ENCODE data around the gene NCKAP1.

The NCKAP1 gene

DNA sequence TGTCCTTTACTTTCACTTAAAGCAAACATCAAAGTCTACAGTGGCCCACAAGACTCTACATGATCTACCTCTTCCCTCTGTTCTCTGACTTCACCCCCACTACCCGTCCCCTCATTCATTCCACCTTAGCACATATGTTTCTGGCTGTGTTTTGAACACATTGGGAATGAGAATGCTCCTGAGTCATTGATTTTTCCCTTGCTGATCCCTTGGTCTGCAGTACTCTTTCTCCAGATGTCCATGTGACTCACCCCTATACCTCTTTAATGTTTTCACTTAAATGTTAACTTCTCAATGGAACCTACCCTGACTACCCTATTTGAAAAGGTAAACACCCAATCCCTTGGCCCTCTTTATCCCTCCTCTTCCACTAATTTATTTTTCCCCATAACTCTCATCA is 141.1 kb downstream of the NCKAP1 start:
- no peak overlapping the region for H3K4me3 ChIP-seq (ENCODE audit: low read depth in 1 of 2, low read length in 2 of 2)
- no peaks in the 10 kb centered on the region for H3K79me2 ChIP-seq (ENCODE audit: insufficient read depth, low read length)
- no peaks in the 10 kb centered on the region for H3K36me3 ChIP-seq (ENCODE audit: insufficient read depth, low read length)
- no peaks in the 10 kb centered on the region for H3K4me1 ChIP-seq (ENCODE audit: insufficient read depth, low read length)
- H3K9ac ChIP-seq (ENCODE audit: low read depth, low read length), result no peak overlapping the region
- H4K20me1 ChIP-seq (ENCODE audit: insufficient read depth, low read length), result no peaks in the 10 kb centered on the region
- H3K4me2 ChIP-seq (ENCODE audit: insufficient read depth, low read length), result no peak overlapping the region
- no peak for ATAC-seq (ENCODE audit: insufficient read depth, low read depth)
- no peak for DNase-seq
- H3K9me3 ChIP-seq (ENCODE audit: insufficient read depth, low read length, severe bottlenecking), result no peaks in the 10 kb centered on the region
- H2AFZ ChIP-seq (ENCODE audit: low read depth, low read length), result no peak overlapping the region
- H3K27me3 ChIP-seq (ENCODE audit: insufficient read depth, low read length, poor library complexity), result no peaks in the 10 kb centered on the region
- no peak overlapping the region for H3K27ac ChIP-seq (ENCODE audit: low read length)
- TF ChIP-seq EZH2 (IDR thresholded peaks at IDR 0.05; ENCODE audit: borderline replicate concordance, low read depth, low read length, severe bottlenecking), result no peak
- TF ChIP-seq CTCF (IDR thresholded peaks at IDR 0.05; ENCODE audit: borderline replicate concordance, extremely low read depth, low read length, poor library complexity, severe bottlenecking), result no peak

DNA sequence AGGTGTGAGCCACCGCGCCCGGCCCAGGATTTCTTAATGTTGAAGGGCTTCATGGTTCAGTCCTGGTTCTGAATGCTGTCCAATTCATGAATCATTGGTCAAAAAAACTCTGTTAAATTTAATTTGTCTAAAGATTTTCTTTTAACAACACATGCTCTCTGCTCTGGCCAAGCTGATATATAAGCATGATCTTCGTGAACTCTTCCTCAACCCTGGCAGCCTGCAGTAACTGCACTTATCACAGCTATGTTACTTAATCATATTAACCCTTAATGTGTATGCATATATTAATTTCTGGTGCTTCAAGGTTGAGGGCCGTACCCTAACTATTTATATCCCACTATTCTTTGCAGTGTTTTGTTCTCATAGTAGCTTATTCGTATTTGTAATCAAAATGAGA is 142.5 kb downstream of the NCKAP1 start:
- H3K4me1 ChIP-seq (ENCODE audit: insufficient read depth, low read length), result no peaks in the 10 kb centered on the region
- H3K79me2 ChIP-seq (ENCODE audit: insufficient read depth, low read length), result no peaks in the 10 kb centered on the region
- DNase-seq (no peak), ATAC-seq (ENCODE audit: insufficient read depth, low read depth) (no peak)
- H3K4me3 ChIP-seq (ENCODE audit: low read depth in 1 of 2, low read length in 2 of 2), result no peak overlapping the region
- TF ChIP-seq CTCF (IDR thresholded peaks at IDR 0.05; ENCODE audit: borderline replicate concordance, extremely low read depth, low read length, poor library complexity, severe bottlenecking) (no peak), EZH2 (IDR thresholded peaks at IDR 0.05; ENCODE audit: borderline replicate concordance, low read depth, low read length, severe bottlenecking) (no peak)
- H3K27ac ChIP-seq (ENCODE audit: low read length), result no peak overlapping the region
- H3K27me3 ChIP-seq (ENCODE audit: insufficient read depth, low read length, poor library complexity), result no peaks in the 10 kb centered on the region
- H2AFZ ChIP-seq (ENCODE audit: low read depth, low read length), result no peak overlapping the region
- no peaks in the 10 kb centered on the region for H3K9me3 ChIP-seq (ENCODE audit: insufficient read depth, low read length, severe bottlenecking)
- no peak overlapping the region for H3K9ac ChIP-seq (ENCODE audit: low read depth, low read length)
- no peaks in the 10 kb centered on the region for H3K36me3 ChIP-seq (ENCODE audit: insufficient read depth, low read length)
- H3K4me2 ChIP-seq (ENCODE audit: insufficient read depth, low read length), result no peak overlapping the region
- H4K20me1 ChIP-seq (ENCODE audit: insufficient read depth, low read length), result no peaks in the 10 kb centered on the region

DNA sequence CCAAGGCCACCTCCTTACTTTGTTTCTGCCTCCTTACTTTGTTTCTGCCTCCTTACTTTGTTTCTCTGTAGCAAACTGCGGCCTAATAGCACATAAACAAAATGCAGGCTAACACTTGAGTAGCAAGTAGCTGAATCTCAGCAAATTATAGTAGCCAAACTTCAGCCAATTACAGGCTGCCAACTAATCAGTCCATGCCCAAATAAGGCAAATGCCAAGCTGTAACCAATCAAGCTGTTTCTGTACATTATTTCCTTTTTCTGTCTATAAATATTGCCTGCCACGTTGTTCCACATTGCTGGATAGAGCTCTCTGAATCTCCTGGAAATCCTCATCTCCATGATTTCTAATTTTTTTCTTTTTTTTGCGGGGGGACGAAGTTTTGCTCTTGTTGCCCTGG is 143.1 kb downstream of the NCKAP1 start:
- Histone ChIP-seq H3K4me3 (ENCODE audit: low read depth in 1 of 2, low read length in 2 of 2) (no peak overlapping the region), H3K27me3 (ENCODE audit: insufficient read depth, low read length, poor library complexity) (no peaks in the 10 kb centered on the region), H3K4me1 (ENCODE audit: insufficient read depth, low read length) (no peaks in the 10 kb centered on the region), H3K9me3 (ENCODE audit: insufficient read depth, low read length, severe bottlenecking) (no peaks in the 10 kb centered on the region), H3K36me3 (ENCODE audit: insufficient read depth, low read length) (no peaks in the 10 kb centered on the region), H3K27ac (ENCODE audit: low read length) (no peak overlapping the region), H3K9ac (ENCODE audit: low read depth, low read length) (no peak overlapping the region), H2AFZ (ENCODE audit: low read depth, low read length) (no peak overlapping the region), H4K20me1 (ENCODE audit: insufficient read depth, low read length) (no peaks in the 10 kb centered on the region), H3K4me2 (ENCODE audit: insufficient read depth, low read length) (no peak overlapping the region), H3K79me2 (ENCODE audit: insufficient read depth, low read length) (no peaks in the 10 kb centered on the region)
- DNase-seq, result no peak
- no peak for ATAC-seq (ENCODE audit: insufficient read depth, low read depth)
- TF ChIP-seq CTCF (IDR thresholded peaks at IDR 0.05; ENCODE audit: borderline replicate concordance, extremely low read depth, low read length, poor library complexity, severe bottlenecking) (no peak), EZH2 (IDR thresholded peaks at IDR 0.05; ENCODE audit: borderline replicate concordance, low read depth, low read length, severe bottlenecking) (no peak)

GRCh38 chr2:182894174-182894573 is 144.1 kb downstream of the NCKAP1 start:
- Histone ChIP-seq H4K20me1 (ENCODE audit: insufficient read depth, low read length) (no peaks in the 10 kb centered on the region), H3K4me1 (ENCODE audit: insufficient read depth, low read length) (no peaks in the 10 kb centered on the region), H3K4me3 (ENCODE audit: low read depth in 1 of 2, low read length in 2 of 2) (no peak overlapping the region), H3K9ac (ENCODE audit: low read depth, low read length) (no peak overlapping the region), H3K79me2 (ENCODE audit: insufficient read depth, low read length) (no peaks in the 10 kb centered on the region), H2AFZ (ENCODE audit: low read depth, low read length) (no peak overlapping the region), H3K27me3 (ENCODE audit: insufficient read depth, low read length, poor library complexity) (no peaks in the 10 kb centered on the region), H3K4me2 (ENCODE audit: insufficient read depth, low read length) (no peak overlapping the region), H3K9me3 (ENCODE audit: insufficient read depth, low read length, severe bottlenecking) (no peaks in the 10 kb centered on the region), H3K27ac (ENCODE audit: low read length) (no peak overlapping the region), H3K36me3 (ENCODE audit: insufficient read depth, low read length) (no peaks in the 10 kb centered on the region)
- TF ChIP-seq EZH2 (IDR thresholded peaks at IDR 0.05; ENCODE audit: borderline replicate concordance, low read depth, low read length, severe bottlenecking), result no peak
- DNase-seq (no peak), ATAC-seq (ENCODE audit: insufficient read depth, low read depth) (no peak)
